ENCODE results near the gene GSN.
A peak's percentile ranks its signal among the peaks of the same experiment; 100 is the strongest.

GSN gene

DNA sequence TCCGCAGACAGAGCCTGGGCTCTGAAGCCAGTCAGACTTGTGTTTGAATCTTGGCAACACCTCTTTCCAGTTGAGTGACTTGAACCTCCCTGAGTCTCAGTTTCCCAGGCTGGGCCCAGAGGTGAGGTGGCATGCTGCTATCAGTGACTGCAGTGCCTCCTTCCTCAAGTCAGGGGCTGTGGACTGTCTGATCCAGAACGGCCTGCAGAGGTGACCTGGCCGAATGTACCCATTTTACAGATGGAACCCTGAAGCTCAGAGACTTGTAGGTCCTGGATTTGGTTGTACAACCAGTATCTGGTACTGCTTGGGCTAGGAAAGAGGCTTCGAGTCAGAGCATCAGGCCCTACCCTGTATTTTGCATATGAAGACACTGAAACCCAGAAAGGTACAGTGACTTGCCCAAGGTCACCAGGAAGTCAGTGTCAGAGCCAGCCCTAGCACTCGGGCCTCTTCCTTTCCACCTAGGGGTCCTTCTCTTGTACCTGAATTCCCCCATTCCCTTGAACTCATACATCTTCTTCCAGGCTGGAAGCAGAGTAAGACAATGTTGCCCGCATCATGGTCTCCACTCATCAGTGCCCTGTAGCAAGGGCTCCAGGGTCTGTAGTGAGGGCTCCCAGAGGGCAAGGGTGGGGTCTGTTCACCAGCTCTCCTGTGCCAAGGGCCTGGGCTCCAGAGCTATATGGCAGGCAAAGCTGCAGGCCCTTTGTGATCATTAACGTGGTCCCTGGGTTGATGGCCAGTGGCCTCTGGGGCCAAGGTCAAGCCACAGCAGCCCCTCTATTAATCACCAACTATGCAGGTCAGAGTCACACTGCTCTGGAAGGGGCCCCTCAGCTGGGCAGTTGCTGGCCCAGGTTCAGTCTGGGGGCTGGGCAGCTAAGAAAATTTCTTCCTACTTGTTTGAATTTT lies 28.5 kb downstream of the GSN start:
- no peaks in the 10 kb centered on the region for H3K27me3 ChIP-seq
- peaks cover 0 to 8% (median 8%) of the 10 kb centered on the region in 3 donors for H3K36me3 ChIP-seq
- peaks cover 26 to 94% (median 78%) of the 10 kb centered on the region in 4 donors for H3K4me1 ChIP-seq
- peak in 1 of 2 donors; percentile 56 for DNase-seq
- intact Hi-C loops (cut with DNase I; ENCODE audit: low total_unique reads), result no loop called here
- H3K4me3 ChIP-seq, result no peak overlapping the region
- peak overlapping the region; percentile 92 to 95 for H3K27ac ChIP-seq
- TF ChIP-seq, protein P1, sequence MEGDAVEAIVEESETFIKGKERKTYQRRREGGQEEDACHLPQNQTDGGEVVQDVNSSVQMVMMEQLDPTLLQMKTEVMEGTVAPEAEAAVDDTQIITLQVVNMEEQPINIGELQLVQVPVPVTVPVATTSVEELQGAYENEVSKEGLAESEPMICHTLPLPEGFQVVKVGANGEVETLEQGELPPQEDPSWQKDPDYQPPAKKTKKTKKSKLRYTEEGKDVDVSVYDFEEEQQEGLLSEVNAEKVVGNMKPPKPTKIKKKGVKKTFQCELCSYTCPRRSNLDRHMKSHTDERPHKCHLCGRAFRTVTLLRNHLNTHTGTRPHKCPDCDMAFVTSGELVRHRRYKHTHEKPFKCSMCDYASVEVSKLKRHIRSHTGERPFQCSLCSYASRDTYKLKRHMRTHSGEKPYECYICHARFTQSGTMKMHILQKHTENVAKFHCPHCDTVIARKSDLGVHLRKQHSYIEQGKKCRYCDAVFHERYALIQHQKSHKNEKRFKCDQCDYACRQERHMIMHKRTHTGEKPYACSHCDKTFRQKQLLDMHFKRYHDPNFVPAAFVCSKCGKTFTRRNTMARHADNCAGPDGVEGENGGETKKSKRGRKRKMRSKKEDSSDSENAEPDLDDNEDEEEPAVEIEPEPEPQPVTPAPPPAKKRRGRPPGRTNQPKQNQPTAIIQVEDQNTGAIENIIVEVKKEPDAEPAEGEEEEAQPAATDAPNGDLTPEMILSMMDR (IDR thresholded peaks at IDR 0.05), result no peak
- H3K9me3 ChIP-seq, result no peaks in the 10 kb centered on the region

DNA sequence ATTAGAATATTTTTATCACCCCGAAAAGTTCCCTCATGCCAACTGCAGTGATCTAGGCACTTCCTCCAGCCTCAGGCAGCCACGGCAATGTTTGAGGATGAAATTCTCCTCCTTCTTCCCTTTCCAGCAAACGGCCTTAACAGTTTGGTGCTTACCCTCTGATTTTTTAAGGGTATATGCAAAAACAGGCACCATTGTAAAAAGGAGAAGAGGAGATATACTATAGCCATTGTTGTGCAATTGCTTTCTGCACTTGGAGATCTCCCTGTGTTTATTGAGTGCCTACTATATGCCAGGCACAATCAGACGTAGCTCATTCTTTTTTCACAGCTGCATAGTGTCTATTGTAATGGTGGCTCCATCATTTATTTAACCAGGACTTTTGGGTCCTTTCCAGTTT lies 29.4 kb downstream of the GSN start:
- TF ChIP-seq, protein P1 (IDR thresholded peaks at IDR 0.05), result no peak
- Histone ChIP-seq H3K27ac (peak overlapping the region; percentile 92 to 95), H3K36me3 (peaks cover 7 to 16% (median 12%) of the 10 kb centered on the region in 3 donors), H3K9me3 (no peaks in the 10 kb centered on the region), H3K27me3 (no peaks in the 10 kb centered on the region), H3K4me1 (peaks cover 26 to 94% (median 83%) of the 10 kb centered on the region in 4 donors), H3K4me3 (no peak overlapping the region)
- no peak for DNase-seq
- intact Hi-C loops (cut with DNase I; ENCODE audit: low total_unique reads), result no loop called here

DNA sequence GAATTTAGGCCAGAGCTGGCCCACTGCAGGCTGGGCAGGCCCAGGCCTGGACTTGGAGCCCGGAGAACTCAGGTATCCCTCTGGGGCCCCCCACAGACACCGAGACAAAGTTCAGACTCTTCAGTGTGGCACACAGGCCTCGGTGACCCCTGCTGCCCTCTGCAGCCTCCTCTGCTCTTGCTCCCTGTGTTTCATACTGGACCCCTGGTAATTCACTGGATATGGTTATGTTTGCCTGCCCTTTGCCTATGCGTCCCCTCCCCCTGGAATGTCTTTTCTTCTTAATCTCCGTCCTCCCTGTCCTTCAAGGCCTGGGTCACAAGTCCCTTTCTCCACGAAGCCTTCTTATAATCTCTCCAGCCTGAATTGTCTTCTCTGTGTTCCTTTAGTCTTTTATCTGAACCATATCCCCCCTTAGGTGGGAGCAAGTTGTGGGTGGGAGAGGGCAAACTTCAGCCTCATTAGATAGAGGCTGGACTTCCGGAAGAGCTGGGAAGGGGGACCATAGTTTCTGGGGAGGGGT lies 30.1 kb downstream of the GSN start:
- Histone ChIP-seq H3K4me1 (peaks cover 26 to 94% (median 85%) of the 10 kb centered on the region in 4 donors), H3K27ac (peak overlapping the region; percentile 92 to 95)
- intact Hi-C loops (cut with DNase I; ENCODE audit: low total_unique reads), result no loop called here

DNA sequence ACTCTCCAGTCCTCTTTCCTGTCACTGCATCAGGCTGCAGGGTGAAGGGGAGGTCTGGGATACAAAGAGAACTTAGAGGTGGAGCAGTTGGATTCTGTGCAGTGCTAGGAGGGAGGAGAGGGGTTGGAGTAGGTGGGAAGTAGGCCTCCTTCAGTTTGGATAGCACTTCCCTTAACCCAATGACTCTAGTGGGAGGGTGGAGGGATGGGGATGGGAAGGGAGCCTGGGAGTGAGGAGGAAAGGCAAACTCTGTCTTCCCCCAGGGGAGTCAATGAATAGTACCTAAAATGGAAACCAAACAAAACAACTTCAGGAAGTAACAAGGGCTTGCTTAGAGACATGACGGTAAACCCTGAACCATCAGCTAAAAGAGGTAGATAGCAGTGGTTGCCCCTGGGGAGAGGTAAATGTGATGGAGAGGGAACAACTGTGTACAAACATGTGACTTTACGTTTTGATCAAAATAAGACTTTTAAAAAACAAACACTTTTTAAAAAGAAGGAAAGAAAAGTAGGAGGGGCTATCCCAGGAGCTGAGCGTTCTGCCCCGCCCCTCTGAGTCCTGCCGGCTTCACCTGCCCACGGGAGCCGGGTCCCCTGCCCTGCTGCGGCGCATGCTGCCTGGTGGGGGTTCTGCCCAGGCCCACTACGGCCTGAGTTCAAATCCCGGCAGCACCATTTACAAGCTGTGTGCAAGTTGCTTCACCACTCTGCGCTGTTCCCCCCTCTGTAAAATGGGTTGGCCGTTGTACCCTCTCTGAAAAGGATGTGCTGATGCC lies 30.9 kb downstream of the GSN start:
- peaks cover 22 to 30% (median 22%) of the 10 kb centered on the region in 3 donors for H3K36me3 ChIP-seq
- H3K27ac ChIP-seq, result peak overlapping the region; percentile 92 to 95
- TF ChIP-seq, protein P1 (IDR thresholded peaks at IDR 0.05), result no peak
- H3K27me3 ChIP-seq, result no peaks in the 10 kb centered on the region
- intact Hi-C loops (cut with DNase I; ENCODE audit: low total_unique reads), result no loop called here
- no peaks in the 10 kb centered on the region for H3K9me3 ChIP-seq
- peak overlapping the region; percentile 57 to 64 for H3K4me3 ChIP-seq
- DNase-seq, result peak; percentile 67 to 77
- peaks cover 26 to 94% (median 84%) of the 10 kb centered on the region in 4 donors for H3K4me1 ChIP-seq

More for the DNA sequence above, 30.1 kb downstream of the GSN start:
- no peak for DNase-seq
- Histone ChIP-seq H3K27me3 (no peaks in the 10 kb centered on the region), H3K4me3 (no peak overlapping the region), H3K36me3 (peaks cover 14 to 22% (median 14%) of the 10 kb centered on the region in 3 donors), H3K9me3 (no peaks in the 10 kb centered on the region)
- TF ChIP-seq, protein P1 (IDR thresholded peaks at IDR 0.05), result no peak

DNA sequence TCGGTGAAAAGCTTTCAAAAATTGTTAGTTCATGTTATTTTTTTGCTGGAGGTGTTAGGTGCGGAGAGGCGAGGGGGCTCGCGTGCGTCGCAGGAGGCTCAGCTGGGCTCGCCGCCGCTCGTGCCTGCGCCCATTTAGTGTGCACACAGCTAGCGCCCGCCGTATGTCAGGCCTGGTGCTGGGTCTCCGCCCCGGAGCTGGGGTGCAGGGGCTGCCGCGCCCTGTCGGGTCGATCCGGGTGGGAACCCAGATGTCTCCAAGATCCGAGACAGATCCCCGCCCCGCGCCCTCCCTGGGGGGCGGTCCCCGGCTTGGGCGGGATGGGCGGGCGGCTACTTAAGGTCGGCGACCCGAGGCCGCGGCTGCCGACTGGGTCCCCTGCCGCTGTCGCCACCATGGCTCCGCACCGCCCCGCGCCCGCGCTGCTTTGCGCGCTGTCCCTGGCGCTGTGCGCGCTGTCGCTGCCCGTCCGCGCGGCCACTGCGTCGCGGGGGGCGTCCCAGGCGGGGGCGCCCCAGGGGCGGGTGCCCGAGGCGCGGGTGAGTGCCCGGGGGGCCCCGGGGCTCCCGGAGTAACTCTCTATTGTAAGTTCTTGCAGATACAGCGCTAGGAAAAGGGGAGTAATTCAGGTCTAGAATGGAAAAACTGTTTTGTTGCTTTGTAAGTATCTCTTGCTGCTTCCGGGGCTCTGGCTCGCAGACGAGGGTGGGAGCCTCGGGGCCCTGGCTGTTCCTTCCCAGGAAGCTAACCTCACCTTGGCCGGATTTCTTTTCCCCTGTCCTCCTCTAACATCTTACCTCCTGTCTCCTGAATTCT lies 31.7 kb downstream of the GSN start:
- H3K27me3 ChIP-seq, result no peaks in the 10 kb centered on the region
- H3K4me3 ChIP-seq, result peak overlapping the region; percentile 57 to 64
- H3K9me3 ChIP-seq, result no peaks in the 10 kb centered on the region
- intact Hi-C loops (cut with DNase I; ENCODE audit: low total_unique reads), result no loop called here
- peaks cover 30 to 38% (median 30%) of the 10 kb centered on the region in 3 donors for H3K36me3 ChIP-seq
- H3K4me1 ChIP-seq, result peaks cover 26 to 94% (median 84%) of the 10 kb centered on the region in 4 donors
- peak overlapping the region; percentile 92 to 95 for H3K27ac ChIP-seq
- peak; percentile 83 to 90 for DNase-seq
- TF ChIP-seq, protein P1 (IDR thresholded peaks at IDR 0.05), result no peak
